Esophagus (tissue), 2 donors: Measurements from ENCODE around the gene TSG101. TPM values are rescaled to one million over a fixed set of nuclear protein-coding genes. Genes with fewer than 3 reads are reported as not detected.
A peak's percentile ranks its signal among the peaks of the same experiment; 100 is the strongest.

Source experiments
- H3K27ac ChIP-seq, 2 donors: one replicate each; pipeline ENCODE4 v1.5.1; 2013; ENCODE audit warnings: low read depth in 2 of 2, mild to moderate bottlenecking in 2 of 2, inconsistent platforms in 1 of 2, low read length in 1 of 2, moderate library complexity in 1 of 2
- H3K27me3 ChIP-seq, 2 donors: one replicate each; pipeline ENCODE4 v1.6.1; 2013; ENCODE audit warnings: low read length in 2 of 2, control low read depth in 1 of 2, mild to moderate bottlenecking in 1 of 2; ENCODE audit not compliant: insufficient read depth in 2 of 2, control insufficient read depth in 1 of 2
- H3K36me3 ChIP-seq, 2 donors: one replicate each; pipeline ENCODE4 v1.6.1; 2013; ENCODE audit warnings: low read length in 1 of 2; ENCODE audit not compliant: control insufficient read depth in 2 of 2, insufficient read depth in 2 of 2
- H3K4me1 ChIP-seq, 2 donors: one replicate each; pipeline ENCODE4 v1.6.1; 2013; ENCODE audit warnings: low read length in 1 of 2; ENCODE audit not compliant: control insufficient read depth in 2 of 2, insufficient read depth in 2 of 2
- H3K4me3 ChIP-seq, 2 donors: one replicate each; pipeline ENCODE4 v1.5.1; 2013; ENCODE audit warnings: low read length in 2 of 2, mild to moderate bottlenecking in 2 of 2, low read depth in 1 of 2, moderate library complexity in 1 of 2
- H3K9me3 ChIP-seq, 2 donors: one replicate each; pipeline ENCODE4 v1.6.1; 2013; ENCODE audit warnings: mild to moderate bottlenecking in 2 of 2, low read depth in 1 of 2, low read length in 1 of 2, moderate library complexity in 1 of 2; ENCODE audit not compliant: control insufficient read depth in 2 of 2, insufficient read depth in 1 of 2
- WGBS, 2 donors: extraction: QIAGEN DNeasy Blood & Tissue Kit; methylation state at CpG; one replicate each; pipeline ENCODE4 v1.1.7; 2013; 5-methylcytosine and 5-hydroxymethylcytosine counted together
- polyA plus RNA-seq, 2 donors: library from polyadenylated mRNA; stranded (reverse); fragments of 200-250 nt; gene quantifications; one replicate each; pipeline ENCODE4 v1.2.3, GENCODE V29; 2013
- donor health status: healthy with polysubstance abuse.
- donor health status: Bipolar disorder and iron deficiency.

Gene TSG101
- polyA plus RNA-seq, 2 donors = 41.9 to 60.0 TPM

- WGBS, 2 donors = 86 to 92% methylated on average over 1 of the region's 1 CpG
- peaks cover 0 to 4% of the 10 kb centered on the region in 2 donors for H3K36me3 ChIP-seq
- H3K27me3 ChIP-seq = no peaks in the 10 kb centered on the region
- no peaks in the 10 kb centered on the region for H3K4me1 ChIP-seq
- no peak overlapping the region for H3K27ac ChIP-seq
- H3K9me3 ChIP-seq = no peaks in the 10 kb centered on the region
- H3K4me3 ChIP-seq = no peak overlapping the region
Measured at GRCh38 chr11:18534245-18534644, 7.5 kb upstream of the TSG101 start.

DNA sequence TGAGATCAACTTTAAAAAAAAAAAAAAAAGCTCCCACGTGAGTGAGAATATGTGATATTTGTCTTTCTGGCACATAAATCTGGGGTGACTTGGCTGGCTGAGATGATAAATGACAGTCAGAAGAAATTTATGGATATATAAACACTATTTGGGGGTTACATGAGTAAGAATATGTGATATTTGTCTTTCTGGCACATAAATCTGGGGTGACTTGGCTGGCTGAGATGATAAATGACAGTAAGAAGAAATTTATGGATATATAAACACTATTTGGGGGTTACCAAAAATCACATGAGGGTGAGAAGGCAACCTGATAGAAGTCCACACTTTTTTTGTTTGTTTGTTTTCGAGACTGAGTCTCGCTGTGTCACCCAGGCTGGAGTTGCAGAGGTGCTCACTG lies 6.6 kb upstream of the TSG101 start:
- WGBS, 2 donors = 90 to 96% methylated on average over 3 of the region's 3 CpGs
- Histone ChIP-seq H3K4me3 (no peak overlapping the region), H3K27me3 (no peaks in the 10 kb centered on the region), H3K4me1 (peaks cover 0 to 3% of the 10 kb centered on the region in 2 donors), H3K27ac (no peak overlapping the region), H3K9me3 (no peaks in the 10 kb centered on the region), H3K36me3 (peaks cover 0 to 4% of the 10 kb centered on the region in 2 donors)

- Histone ChIP-seq H3K36me3 (no peaks in the 10 kb centered on the region), H3K4me1 (peaks cover 0 to 3% of the 10 kb centered on the region in 2 donors), H3K27me3 (no peaks in the 10 kb centered on the region), H3K4me3 (peak overlapping the region; percentile 90 to 92), H3K9me3 (no peaks in the 10 kb centered on the region), H3K27ac (peak overlapping the region; percentile 96 to 98)
- 32 to 36% methylated on average over 5 of the region's 5 CpGs for WGBS, 2 donors
Measured at GRCh38 chr11:18527512-18527911, 770 bp upstream of the TSG101 start.

GRCh38 chr11:18526130-18526520 lies 617 bp downstream of the TSG101 start:
- Histone ChIP-seq H3K27ac (peak overlapping the region; percentile 96 to 98), H3K4me3 (peak overlapping the region; percentile 90 to 92), H3K4me1 (peaks cover 0 to 3% of the 10 kb centered on the region in 2 donors), H3K36me3 (no peaks in the 10 kb centered on the region), H3K9me3 (no peaks in the 10 kb centered on the region), H3K27me3 (no peaks in the 10 kb centered on the region)
- WGBS, 2 donors = 0% methylated on average over 8 of the region's 8 CpGs

GRCh38 chr11:18524248-18524647 lies 2.5 kb downstream of the TSG101 start:
- no peaks in the 10 kb centered on the region for H3K9me3 ChIP-seq
- no peaks in the 10 kb centered on the region for H3K27me3 ChIP-seq
- H3K4me1 ChIP-seq = peaks cover 0 to 3% of the 10 kb centered on the region in 2 donors
- H3K27ac ChIP-seq = no peak overlapping the region
- H3K4me3 ChIP-seq = no peak overlapping the region
- 67 to 95% methylated on average over 1 of the region's 1 CpG for WGBS, 2 donors
- H3K36me3 ChIP-seq = no peaks in the 10 kb centered on the region

- no peak overlapping the region for H3K4me3 ChIP-seq
- no peaks in the 10 kb centered on the region for H3K4me1 ChIP-seq
- WGBS, 2 donors = 80 to 85% methylated on average over 3 of the region's 3 CpGs
- H3K9me3 ChIP-seq = no peaks in the 10 kb centered on the region
- no peak overlapping the region for H3K27ac ChIP-seq
- no peaks in the 10 kb centered on the region for H3K27me3 ChIP-seq
- H3K36me3 ChIP-seq = peaks cover 0 to 5% of the 10 kb centered on the region in 2 donors
Measured at GRCh38 chr11:18523084-18523483, 3.7 kb downstream of the TSG101 start.

DNA sequence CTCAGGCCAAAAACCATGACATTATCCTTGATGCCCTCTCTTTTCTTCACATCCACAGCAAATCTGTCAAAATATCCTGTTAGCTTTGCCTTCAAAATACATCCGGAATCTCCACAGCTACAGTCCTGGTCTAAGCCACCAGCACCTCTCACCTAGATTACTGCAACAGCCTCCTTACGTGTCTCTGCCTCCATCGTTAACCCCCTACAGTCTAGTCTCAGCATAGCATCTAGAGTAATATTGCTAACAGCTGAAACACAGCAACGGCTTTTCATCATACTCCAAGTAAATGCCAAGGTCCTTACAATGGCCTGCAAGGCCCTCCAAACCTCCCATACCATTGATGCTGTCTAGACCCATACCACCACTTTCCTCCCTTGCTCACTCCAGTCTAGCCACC lies 4.4 kb downstream of the TSG101 start:
- 69 to 70% methylated on average over 4 of the region's 4 CpGs for WGBS, 2 donors

GRCh38 chr11:18521122-18521521 lies 5.6 kb downstream of the TSG101 start:
- Histone ChIP-seq H3K27me3 (no peaks in the 10 kb centered on the region), H3K36me3 (peaks cover 0 to 5% of the 10 kb centered on the region in 2 donors), H3K27ac (no peak overlapping the region), H3K4me3 (no peak overlapping the region), H3K4me1 (no peaks in the 10 kb centered on the region), H3K9me3 (no peaks in the 10 kb centered on the region)
- 76 to 82% methylated on average over 3 of the region's 3 CpGs for WGBS, 2 donors

More for the DNA sequence above, 4.4 kb downstream of the TSG101 start:
- H3K27ac ChIP-seq = no peak overlapping the region
- no peak overlapping the region for H3K4me3 ChIP-seq
- no peaks in the 10 kb centered on the region for H3K4me1 ChIP-seq
- peaks cover 0 to 5% of the 10 kb centered on the region in 2 donors for H3K36me3 ChIP-seq
- H3K9me3 ChIP-seq = no peaks in the 10 kb centered on the region
- H3K27me3 ChIP-seq = no peaks in the 10 kb centered on the region

DNA sequence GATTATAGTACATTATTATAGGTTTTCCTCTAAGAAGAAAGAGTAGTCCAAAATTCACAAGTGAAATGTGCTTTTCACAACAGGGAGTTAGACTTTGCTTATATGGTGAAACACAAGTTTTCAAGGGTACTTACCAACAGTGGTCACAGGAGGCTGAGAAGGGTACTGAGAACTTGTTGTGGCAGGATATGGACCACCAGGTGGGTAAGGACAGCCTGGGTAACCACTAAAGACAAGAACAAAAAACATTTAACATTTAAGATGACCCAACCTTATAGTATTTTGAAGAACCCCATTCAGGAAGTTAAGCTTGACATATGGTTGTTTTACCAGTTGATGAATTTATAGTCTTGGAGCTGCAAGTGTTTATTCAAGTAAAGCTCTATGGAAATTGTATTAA lies 24.4 kb downstream of the TSG101 start:
- H3K36me3 ChIP-seq = peaks cover 0 to 6% of the 10 kb centered on the region in 2 donors

DNA sequence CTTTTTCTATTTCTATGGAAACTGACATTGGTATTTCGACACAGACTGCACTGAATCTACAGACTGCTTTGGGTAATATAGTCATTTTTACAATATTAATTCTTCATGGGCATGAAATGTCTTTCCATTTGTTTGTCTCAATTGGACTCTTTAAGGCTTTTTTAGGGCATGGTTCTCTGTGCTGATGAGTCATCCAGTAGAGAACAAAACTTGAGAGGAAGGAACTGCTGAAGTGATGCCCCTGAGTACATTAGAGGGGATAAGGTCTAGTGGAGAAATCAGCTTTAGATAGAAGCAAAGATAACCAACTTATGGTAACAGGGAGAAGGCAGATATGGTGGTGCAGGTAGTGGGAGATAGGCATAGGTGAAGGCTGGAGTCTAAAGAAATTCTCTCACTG lies 25.1 kb downstream of the TSG101 start:
- 95 to 100% methylated on average over 1 of the region's 1 CpG for WGBS, 2 donors
- Histone ChIP-seq H3K9me3 (no peaks in the 10 kb centered on the region), H3K27me3 (no peaks in the 10 kb centered on the region), H3K4me3 (no peak overlapping the region), H3K4me1 (no peaks in the 10 kb centered on the region), H3K36me3 (peaks cover 2 to 6% of the 10 kb centered on the region in 2 donors), H3K27ac (no peak overlapping the region)

More for the DNA sequence above, 24.4 kb downstream of the TSG101 start:
- Histone ChIP-seq H3K9me3 (no peaks in the 10 kb centered on the region), H3K27me3 (no peaks in the 10 kb centered on the region), H3K4me1 (no peaks in the 10 kb centered on the region), H3K4me3 (no peak overlapping the region), H3K27ac (no peak overlapping the region)
